Measurements from ENCODE around the gene GPR84. TPM values are rescaled to one million over a fixed set of nuclear protein-coding genes. Genes with fewer than 3 reads are reported as not detected.

Gene GPR84
- total and polyA plus RNA-seq, 2 of the 13 experiments (the other 11 are each of a cell fraction or from before 2014, with no cell fraction given) = not detected

DNA sequence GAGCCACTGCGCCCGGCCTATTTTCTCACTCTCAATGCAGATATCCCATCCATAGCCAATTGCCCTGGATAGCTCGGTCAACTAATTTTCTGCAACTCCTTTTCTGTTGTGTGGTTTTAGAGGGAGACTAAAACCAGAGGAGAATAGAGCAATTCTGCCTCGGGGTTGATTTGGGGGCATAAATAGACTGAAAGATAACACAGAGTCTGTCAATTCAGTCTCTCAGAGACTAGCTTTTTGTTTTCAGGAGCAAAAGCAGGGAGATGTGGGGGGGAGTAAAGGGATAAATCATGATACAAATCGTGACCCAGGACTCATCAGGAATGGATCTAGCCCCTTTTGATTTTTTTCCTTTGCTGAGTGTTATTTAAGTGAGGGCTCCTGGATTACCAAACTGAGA lies 32.8 kb downstream of the GPR84 start:
- no peaks in the 10 kb centered on the region for H3K27me3 ChIP-seq (ENCODE audit: control insufficient read depth in 1 of 2, insufficient read depth in 2 of 2, low read length in 2 of 2)
- DNase-seq (ENCODE audit: low spot score) = no peak
- H3K36me3 ChIP-seq (replicated peaks in 1 of 2; ENCODE audit: control insufficient read depth in 1 of 2, insufficient read depth in 2 of 2, low read length in 2 of 2) = peaks cover 0 to 1% of the 10 kb centered on the region in 2 experiments; a peak in 2 of 5 replicates
- 97% methylated on average over 5 of the region's 5 CpGs for WGBS (ENCODE audit: low lambda C conversion rate)
- H2AFZ ChIP-seq (ENCODE audit: low read length) = no peak overlapping the region
- H3K9me3 ChIP-seq (ENCODE audit: low read length) = no peaks in the 10 kb centered on the region
- ATAC-seq = no peak
- intact Hi-C loops (cut with micrococcal nuclease; ENCODE audit: unreplicated experiment) = no loop called here
- BruUV-seq (replicated peaks) = no TSS peak
- no peak overlapping the region for H3K27ac ChIP-seq (ENCODE audit: extremely low read length, insufficient read depth, low read length)
- ChIA-PET POLR2A (no interaction called here), CTCF (ENCODE audit: low intra/inter-chr PET ratio, low total read pairs) (no interaction called here)
- no peak overlapping the region for H3K4me2 ChIP-seq (ENCODE audit: low read depth, low read length)
- H4K20me1 ChIP-seq (ENCODE audit: insufficient read depth, low read length) = no peaks in the 10 kb centered on the region
- H3K4me3 ChIP-seq (replicated peaks in 1 of 3; ENCODE audit: insufficient read depth in 1 of 3, low read depth in 2 of 3, low read length in 3 of 3) = no peak overlapping the region
- H3K4me1 ChIP-seq (ENCODE audit: insufficient read depth, low read length) = peaks cover 77% of the 10 kb centered on the region
- in situ Hi-C loops (cut with HindIII; ENCODE audit: extremely low pct_ligation_motif_present, low pct_unique_long_range_greater_than_20kb) = no loop called here
- H3K79me2 ChIP-seq (ENCODE audit: insufficient read depth, low read length) = peaks cover 28% of the 10 kb centered on the region
- no peak overlapping the region for H3K9ac ChIP-seq (ENCODE audit: insufficient read depth, low read depth, low read length)
- FAIRE-seq = no peak
- no peak for TF ChIP-seq ZNF557 (CRISPR knock-in tag; IDR thresholded peaks at IDR 0.05)
- no peak for TF ChIP-seq ZNF773 (CRISPR knock-in tag; IDR thresholded peaks at IDR 0.05; ENCODE audit: borderline replicate concordance)
- TF ChIP-seq, protein P1, sequence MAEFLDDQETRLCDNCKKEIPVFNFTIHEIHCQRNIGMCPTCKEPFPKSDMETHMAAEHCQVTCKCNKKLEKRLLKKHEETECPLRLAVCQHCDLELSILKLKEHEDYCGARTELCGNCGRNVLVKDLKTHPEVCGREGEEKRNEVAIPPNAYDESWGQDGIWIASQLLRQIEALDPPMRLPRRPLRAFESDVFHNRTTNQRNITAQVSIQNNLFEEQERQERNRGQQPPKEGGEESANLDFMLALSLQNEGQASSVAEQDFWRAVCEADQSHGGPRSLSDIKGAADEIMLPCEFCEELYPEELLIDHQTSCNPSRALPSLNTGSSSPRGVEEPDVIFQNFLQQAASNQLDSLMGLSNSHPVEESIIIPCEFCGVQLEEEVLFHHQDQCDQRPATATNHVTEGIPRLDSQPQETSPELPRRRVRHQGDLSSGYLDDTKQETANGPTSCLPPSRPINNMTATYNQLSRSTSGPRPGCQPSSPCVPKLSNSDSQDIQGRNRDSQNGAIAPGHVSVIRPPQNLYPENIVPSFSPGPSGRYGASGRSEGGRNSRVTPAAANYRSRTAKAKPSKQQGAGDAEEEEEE (CRISPR knock-in tag; IDR thresholded peaks at IDR 0.05; ENCODE audit: borderline replicate concordance) = no peak
- TF ChIP-seq ZNF512B (CRISPR knock-in tag; IDR thresholded peaks at IDR 0.05; ENCODE audit: borderline replicate concordance) = no peak
- no peak for TF ChIP-seq ZNF280B (CRISPR knock-in tag; IDR thresholded peaks at IDR 0.05; ENCODE audit: borderline replicate concordance)
- TF ChIP-seq ATF3 (CRISPR knock-in tag; IDR thresholded peaks at IDR 0.05) = no peak
- no peak for TF ChIP-seq MAZ (IDR thresholded peaks at IDR 0.05; ENCODE audit: borderline replicate concordance, low read depth, low read length)
- no peak for TF ChIP-seq MAZ (CRISPR knock-in tag; IDR thresholded peaks at IDR 0.05; ENCODE audit: low read depth)
- no peak for TF ChIP-seq TBL1XR1 (IDR thresholded peaks at IDR 0.05; ENCODE audit: borderline replicate concordance, low read length, partially characterized antibody)
- TF ChIP-seq ZNF282 (IDR thresholded peaks at IDR 0.05; ENCODE audit: partially characterized antibody) = no peak
- TF ChIP-seq U2AF2 (IDR thresholded peaks at IDR 0.05; ENCODE audit: low read depth, low read length) = no peak
